Fibroblast of pulmonary artery (primary cell): Measurements from ENCODE around the gene RIPOR2.

Source experiments
- DNase-seq: peaks from one replicate; pipeline ENCODE4 v3.0.0-alpha.2; 2010; ENCODE audit warnings: low read depth
- H3K4me3 ChIP-seq: replicated peaks from 2 replicates; pipeline ENCODE4 v1.5.1; 2011; ENCODE audit warnings: low read depth, mild to moderate bottlenecking, control low read depth, low read length, moderate library complexity
- CTCF ChIP-seq: IDR thresholded peaks from 2 replicates; pipeline ENCODE4 v1.5.1; 2011; ENCODE audit warnings: mild to moderate bottlenecking, control low read depth, low read length, inconsistent platforms; ENCODE audit errors: missing control alignments

RIPOR2 gene

GRCh38 chr6:24827970-24828369, 107.8 kb downstream of the RIPOR2 start:
- DNase-seq: no peak
- H3K4me3 ChIP-seq: no peak overlapping the region
- TF ChIP-seq CTCF: no peak

GRCh38 chr6:24827162-24827561, 108.6 kb downstream of the RIPOR2 start:
- H3K4me3 ChIP-seq: no peak overlapping the region
- DNase-seq: no peak
- no peak for TF ChIP-seq CTCF

GRCh38 chr6:24825130-24825630, 110.6 kb downstream of the RIPOR2 start:
- TF ChIP-seq CTCF: no peak
- H3K4me3 ChIP-seq: no peak overlapping the region
- no peak for DNase-seq

- TF ChIP-seq CTCF: no peak
- H3K4me3 ChIP-seq: no peak overlapping the region
- DNase-seq: no peak
These were observed 111.4 kb downstream of the RIPOR2 start for GRCh38 chr6:24824142-24824938.

- no peak for DNase-seq
These were observed 112.6 kb downstream of the RIPOR2 start for GRCh38 chr6:24823185-24823584.

GRCh38 chr6:24822696-24823095, 113.1 kb downstream of the RIPOR2 start:
- H3K4me3 ChIP-seq: no peak overlapping the region
- DNase-seq: peak; percentile 33
- no peak for TF ChIP-seq CTCF

More at GRCh38 chr6:24823185-24823584, 112.6 kb downstream of the RIPOR2 start:
- H3K4me3 ChIP-seq: no peak overlapping the region
- no peak for TF ChIP-seq CTCF
